Mesodermal cell (in vitro differentiated cells): ENCODE measurements around the gene RBM33.

Experiments used
- H3K27ac ChIP-seq: 2 replicates; pipeline ENCODE4 v1.7.0; 2013; ENCODE audit warnings: mild to moderate bottlenecking, low read depth, low read length, moderate library complexity; ENCODE audit not compliant: severe bottlenecking
- H3K36me3 ChIP-seq: 2 replicates; pipeline ENCODE4 v1.7.1; 2013; ENCODE audit warnings: mild to moderate bottlenecking, low read length, moderate library complexity; ENCODE audit not compliant: control insufficient read depth, insufficient read depth
- H3K4me1 ChIP-seq: one replicate; pipeline ENCODE4 v1.7.1; 2013; ENCODE audit warnings: mild to moderate bottlenecking, low read length; ENCODE audit not compliant: insufficient read depth, control insufficient read depth, poor library complexity, severe bottlenecking
- H3K4me3 ChIP-seq: 2 replicates; pipeline ENCODE4 v1.7.0; 2013; ENCODE audit warnings: low read length, control low read depth, mild to moderate bottlenecking; ENCODE audit not compliant: insufficient read depth, poor library complexity, severe bottlenecking; ENCODE audit errors: extremely low read depth
- H3K9me3 ChIP-seq: 2 replicates; pipeline ENCODE4 v1.7.1; 2013; ENCODE audit warnings: mild to moderate bottlenecking, low read length, moderate library complexity; ENCODE audit not compliant: control insufficient read depth
- WGBS, 2 experiments: methylation state at CpG; one replicate each; pipeline ENCODE4 v1.1.5; 2013; ENCODE audit warnings: missing lambda C conversion rate in 2 of 2; ENCODE audit not compliant: insufficient coverage in 2 of 2; 5-methylcytosine and 5-hydroxymethylcytosine counted together

The RBM33 gene

GRCh38 chr7:155709453-155709852 is 65.0 kb downstream of the RBM33 start:
- H3K4me3 ChIP-seq, result no peak overlapping the region
- peaks cover 91% of the 10 kb centered on the region for H3K36me3 ChIP-seq
- no peaks in the 10 kb centered on the region for H3K4me1 ChIP-seq
- H3K27ac ChIP-seq, result no peak overlapping the region
- H3K9me3 ChIP-seq, result no peaks in the 10 kb centered on the region

GRCh38 chr7:155710031-155710430 is 65.6 kb downstream of the RBM33 start:
- Histone ChIP-seq H3K4me3 (no peak overlapping the region), H3K9me3 (no peaks in the 10 kb centered on the region), H3K4me1 (no peaks in the 10 kb centered on the region), H3K36me3 (peaks cover 87% of the 10 kb centered on the region), H3K27ac (no peak overlapping the region)
- WGBS, 2 experiments, result 100% methylated on average over 5 of the region's 6 CpGs

GRCh38 chr7:155710530-155710929 is 66.1 kb downstream of the RBM33 start:
- Histone ChIP-seq H3K4me1 (no peaks in the 10 kb centered on the region), H3K27ac (no peak overlapping the region), H3K4me3 (no peak overlapping the region), H3K36me3 (peaks cover 86% of the 10 kb centered on the region), H3K9me3 (no peaks in the 10 kb centered on the region)
- WGBS, 2 experiments, result 100% methylated on average over 1 of the region's 1 CpG

DNA sequence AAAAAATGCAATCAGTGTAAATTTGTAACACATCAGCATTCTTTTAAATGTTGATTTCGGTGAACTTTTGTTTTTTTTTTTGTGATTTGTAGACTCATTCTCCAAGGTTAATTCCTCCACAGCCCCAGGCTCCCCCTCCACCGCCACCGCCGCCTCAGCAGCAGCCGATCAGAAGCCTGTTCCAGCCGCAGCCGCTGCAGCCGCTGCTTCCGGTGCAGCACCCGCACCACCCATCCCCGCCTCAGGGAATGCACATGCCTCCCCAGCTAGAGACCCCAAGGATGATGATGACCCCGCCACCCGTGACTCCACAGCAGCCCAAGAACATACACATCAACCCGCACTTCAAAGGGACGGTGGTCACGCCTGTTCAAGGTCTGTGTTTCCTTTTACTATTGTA is 66.6 kb downstream of the RBM33 start:
- Histone ChIP-seq H3K9me3 (no peaks in the 10 kb centered on the region), H3K27ac (no peak overlapping the region), H3K4me1 (no peaks in the 10 kb centered on the region), H3K36me3 (peaks cover 81% of the 10 kb centered on the region), H3K4me3 (no peak overlapping the region)
- WGBS, 2 experiments, result 86 to 94% methylated on average over 5 to 14 of the region's 16 CpGs

DNA sequence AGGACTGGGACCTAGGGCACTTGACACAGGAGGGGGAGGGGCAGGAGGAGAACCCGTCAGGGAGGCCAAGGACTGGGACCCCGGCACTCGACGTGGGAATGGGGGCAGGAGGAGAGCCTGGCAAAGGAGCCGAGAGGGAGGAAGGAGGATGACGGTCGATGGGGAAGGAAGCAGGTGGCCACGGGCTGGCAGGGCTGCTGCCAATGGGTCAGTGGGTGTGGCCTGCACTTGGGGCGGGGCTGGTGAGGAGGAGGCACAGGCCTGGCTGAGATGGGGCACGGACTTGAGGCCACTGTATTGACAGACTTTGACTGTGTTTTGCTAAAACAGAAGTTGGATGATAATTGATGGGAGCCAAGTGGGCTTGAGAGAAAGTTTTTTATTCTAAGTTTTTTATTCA is 68.9 kb downstream of the RBM33 start:
- no peak overlapping the region for H3K27ac ChIP-seq
- WGBS, 2 experiments, result 88 to 93% methylated on average over 5 to 10 of the region's 10 CpGs
- H3K36me3 ChIP-seq, result peaks cover 74% of the 10 kb centered on the region

DNA sequence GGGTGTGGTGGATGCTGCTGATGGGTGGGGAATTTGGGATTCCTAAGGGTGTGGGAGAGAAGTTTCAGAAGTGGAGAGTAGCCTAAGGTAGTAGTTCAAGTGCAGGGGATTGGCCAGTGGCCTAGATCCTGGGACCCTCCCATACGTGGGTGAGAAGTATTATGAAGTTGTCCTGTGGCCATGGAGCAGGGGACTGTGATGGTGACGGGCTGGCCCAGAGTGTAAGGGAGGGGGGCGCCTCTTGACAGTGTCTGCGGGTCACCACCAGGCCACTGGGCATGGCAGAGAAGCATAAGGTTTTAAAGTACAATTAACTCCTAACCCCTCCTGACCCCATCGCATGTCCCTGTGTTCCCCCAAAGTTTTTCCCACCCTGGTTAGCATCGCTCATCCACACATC is 70.2 kb downstream of the RBM33 start:
- Histone ChIP-seq H3K27ac (no peak overlapping the region), H3K36me3 (peaks cover 63% of the 10 kb centered on the region), H3K9me3 (no peaks in the 10 kb centered on the region), H3K4me1 (no peaks in the 10 kb centered on the region), H3K4me3 (no peak overlapping the region)
- WGBS, 2 experiments, result 100% methylated on average over 3 of the region's 6 CpGs

More for the DNA sequence above, 68.9 kb downstream of the RBM33 start:
- H3K4me1 ChIP-seq, result no peaks in the 10 kb centered on the region
- H3K4me3 ChIP-seq, result no peak overlapping the region
- H3K9me3 ChIP-seq, result no peaks in the 10 kb centered on the region

GRCh38 chr7:155715111-155715805 is 70.8 kb downstream of the RBM33 start:
- H3K9me3 ChIP-seq, result no peaks in the 10 kb centered on the region
- no peaks in the 10 kb centered on the region for H3K4me1 ChIP-seq
- H3K27ac ChIP-seq, result no peak overlapping the region
- peaks cover 64% of the 10 kb centered on the region for H3K36me3 ChIP-seq
- WGBS, 2 experiments, result 95% methylated on average over 3 to 5 of the region's 11 CpGs
- no peak overlapping the region for H3K4me3 ChIP-seq

- no peak overlapping the region for H3K4me3 ChIP-seq
- H3K4me1 ChIP-seq, result no peaks in the 10 kb centered on the region
- 94 to 98% methylated on average over 8 to 9 of the region's 12 CpGs for WGBS, 2 experiments
- no peak overlapping the region for H3K27ac ChIP-seq
- H3K9me3 ChIP-seq, result no peaks in the 10 kb centered on the region
- peaks cover 52% of the 10 kb centered on the region for H3K36me3 ChIP-seq
These were observed 72.7 kb downstream of the RBM33 start for GRCh38 chr7:155717010-155717744.

DNA sequence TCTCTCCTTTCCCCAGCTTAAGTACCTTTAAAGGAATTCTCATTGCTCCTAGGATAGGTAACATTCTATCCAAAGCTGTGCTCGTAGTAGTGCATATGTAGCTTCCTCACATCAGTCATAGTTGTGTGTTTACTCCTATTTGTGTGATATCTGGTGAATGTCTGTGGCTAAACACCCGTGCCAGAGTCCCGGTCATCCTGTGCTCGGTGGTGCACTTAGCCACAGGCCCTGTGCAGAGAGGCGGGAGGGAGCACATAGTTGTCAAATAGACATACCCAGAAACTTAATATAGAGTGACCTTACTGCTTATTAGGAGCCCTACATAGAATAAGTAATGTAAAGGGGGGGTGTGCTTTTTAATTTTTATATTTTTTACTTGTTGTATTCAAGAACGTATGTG is 76.6 kb downstream of the RBM33 start:
- no peaks in the 10 kb centered on the region for H3K4me1 ChIP-seq
- peaks cover 48% of the 10 kb centered on the region for H3K36me3 ChIP-seq
- WGBS, 2 experiments, result no CpG with 5 or more reads among the region's 6 CpGs
- H3K27ac ChIP-seq, result no peak overlapping the region
- H3K9me3 ChIP-seq, result no peaks in the 10 kb centered on the region
- H3K4me3 ChIP-seq, result no peak overlapping the region

- Histone ChIP-seq H3K36me3 (peaks cover 43% of the 10 kb centered on the region), H3K4me1 (no peaks in the 10 kb centered on the region), H3K9me3 (no peaks in the 10 kb centered on the region), H3K4me3 (no peak overlapping the region), H3K27ac (no peak overlapping the region)
- 100% methylated on average over 1 of the region's 2 CpGs; no CpG with 5 or more reads in 1 of the 2 experiments for WGBS, 2 experiments
These were observed 77.7 kb downstream of the RBM33 start for GRCh38 chr7:155722118-155722517.

DNA sequence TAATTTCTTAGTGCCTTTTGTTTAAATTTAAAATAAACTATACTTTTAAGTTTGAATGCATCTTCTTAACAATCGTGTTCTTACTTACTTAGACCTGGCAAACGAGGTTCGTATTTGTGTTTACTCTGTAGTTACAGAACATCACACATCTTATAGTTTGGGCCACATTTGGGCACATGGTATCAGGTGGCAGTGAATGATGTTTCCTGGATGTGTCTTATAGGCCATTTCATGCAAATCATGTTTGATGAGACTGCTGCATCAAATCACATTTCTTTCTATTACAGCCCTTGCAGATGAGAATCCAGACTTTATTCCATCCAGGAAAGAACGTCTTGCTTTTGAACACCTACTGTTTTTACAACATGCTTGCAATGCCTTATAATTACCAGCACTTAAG is 78.5 kb downstream of the RBM33 start:
- WGBS, 2 experiments, result no CpG with 5 or more reads among the region's 4 CpGs
- H3K9me3 ChIP-seq, result no peaks in the 10 kb centered on the region
- no peak overlapping the region for H3K4me3 ChIP-seq
- H3K27ac ChIP-seq, result no peak overlapping the region
- H3K4me1 ChIP-seq, result no peaks in the 10 kb centered on the region
- H3K36me3 ChIP-seq, result peaks cover 45% of the 10 kb centered on the region
